Right lobe of liver (tissue), 4 donors: Measurements from ENCODE around the gene CNKSR2.

Source experiments
- CTCF ChIP-seq, 4 donors: fragments of 200-600 bp in 3 of 4; fragments of 450-650 bp in 1 of 4; IDR thresholded peaks; one replicate each; pipeline versions ENCODE4 v1.5.1 to v1.8.0; 2016 to 2022; ENCODE audit warnings: antibody characterized with exemption in 4 of 4, mild to moderate bottlenecking in 2 of 4
- POLR2A ChIP-seq: fragments of 450-650 bp; IDR thresholded peaks from one replicate; pipeline ENCODE4 v1.6.1; 2017; ENCODE audit warnings: antibody characterized with exemption, mild to moderate bottlenecking
- donor health status: DM: no; HTN: no; CAD: no.
- donor health status: DM: no; HTN: no; CAD: no.
- donor health status: DM: no; HTN: yes; CAD: no.

GRCh38 chrX:21438792-21439191 is 64.6 kb downstream of the CNKSR2 start:
- no peak for TF ChIP-seq POLR2A
- no peak for TF ChIP-seq CTCF (IDR thresholded peaks at IDR 0.05)
